ENCODE data around the gene COX8A. TPM values are rescaled to one million over a fixed set of nuclear protein-coding genes. Genes with fewer than 3 reads are reported as not detected.

The COX8A gene
- total RNA-seq, 4 donors from 2014 or later: 41.0 to 359 (median 139) TPM

DNA sequence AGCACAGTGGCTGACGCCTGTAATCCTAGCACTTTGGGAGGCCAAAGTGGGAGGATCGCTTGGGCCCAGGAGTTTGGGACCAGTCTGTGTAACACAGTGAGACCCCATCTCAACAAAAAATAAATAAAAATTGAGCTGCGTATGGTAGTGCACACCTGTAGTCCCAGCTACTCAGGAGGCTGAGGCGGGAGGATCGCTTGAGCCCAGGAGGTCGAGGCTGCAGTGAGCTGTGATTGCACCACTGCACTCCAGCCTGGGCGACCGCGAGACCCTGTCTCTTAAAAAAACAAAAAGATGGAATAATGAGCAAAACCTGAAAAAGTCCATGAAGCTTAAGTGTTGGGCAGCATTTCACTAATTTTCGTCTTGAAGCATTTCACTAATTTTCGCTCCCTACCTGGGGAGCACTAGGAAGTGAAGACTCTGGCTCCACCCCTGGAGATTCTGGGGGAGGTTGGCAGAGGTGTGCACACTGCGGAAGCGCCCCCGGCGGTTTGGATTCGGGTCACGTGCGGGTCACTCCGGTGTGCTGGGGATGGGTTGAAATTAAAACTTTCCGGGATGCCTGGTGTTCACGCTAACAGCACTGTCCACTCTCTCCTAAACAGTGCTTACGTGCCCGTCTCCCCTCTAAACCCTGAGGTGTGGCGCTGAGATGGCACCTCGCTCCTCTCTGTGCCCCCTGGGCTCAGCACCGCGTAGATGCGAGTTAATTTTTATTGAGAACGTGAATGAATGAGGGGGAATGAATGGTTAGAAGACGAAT, 36.5 kb upstream of the COX8A start:
- Histone ChIP-seq H3K4me3 (peak overlapping the region; percentile 62 to 64), H3K27ac (peak overlapping the region; percentile 60 to 70), H3K27me3 (no peaks in the 10 kb centered on the region), H3K4me1 (no peaks in the 10 kb centered on the region), H3K9me3 (no peaks in the 10 kb centered on the region), H3K36me3 (no peaks in the 10 kb centered on the region)
- TF ChIP-seq, protein P1, sequence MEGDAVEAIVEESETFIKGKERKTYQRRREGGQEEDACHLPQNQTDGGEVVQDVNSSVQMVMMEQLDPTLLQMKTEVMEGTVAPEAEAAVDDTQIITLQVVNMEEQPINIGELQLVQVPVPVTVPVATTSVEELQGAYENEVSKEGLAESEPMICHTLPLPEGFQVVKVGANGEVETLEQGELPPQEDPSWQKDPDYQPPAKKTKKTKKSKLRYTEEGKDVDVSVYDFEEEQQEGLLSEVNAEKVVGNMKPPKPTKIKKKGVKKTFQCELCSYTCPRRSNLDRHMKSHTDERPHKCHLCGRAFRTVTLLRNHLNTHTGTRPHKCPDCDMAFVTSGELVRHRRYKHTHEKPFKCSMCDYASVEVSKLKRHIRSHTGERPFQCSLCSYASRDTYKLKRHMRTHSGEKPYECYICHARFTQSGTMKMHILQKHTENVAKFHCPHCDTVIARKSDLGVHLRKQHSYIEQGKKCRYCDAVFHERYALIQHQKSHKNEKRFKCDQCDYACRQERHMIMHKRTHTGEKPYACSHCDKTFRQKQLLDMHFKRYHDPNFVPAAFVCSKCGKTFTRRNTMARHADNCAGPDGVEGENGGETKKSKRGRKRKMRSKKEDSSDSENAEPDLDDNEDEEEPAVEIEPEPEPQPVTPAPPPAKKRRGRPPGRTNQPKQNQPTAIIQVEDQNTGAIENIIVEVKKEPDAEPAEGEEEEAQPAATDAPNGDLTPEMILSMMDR (IDR thresholded peaks at IDR 0.05): no peak
- no peak for TF ChIP-seq POLR2A (IDR thresholded peaks at IDR 0.05)
- DNase-seq: no peak
- intact Hi-C loops (cut with DNase I; ENCODE audit: low total_unique reads): no loop called here

DNA sequence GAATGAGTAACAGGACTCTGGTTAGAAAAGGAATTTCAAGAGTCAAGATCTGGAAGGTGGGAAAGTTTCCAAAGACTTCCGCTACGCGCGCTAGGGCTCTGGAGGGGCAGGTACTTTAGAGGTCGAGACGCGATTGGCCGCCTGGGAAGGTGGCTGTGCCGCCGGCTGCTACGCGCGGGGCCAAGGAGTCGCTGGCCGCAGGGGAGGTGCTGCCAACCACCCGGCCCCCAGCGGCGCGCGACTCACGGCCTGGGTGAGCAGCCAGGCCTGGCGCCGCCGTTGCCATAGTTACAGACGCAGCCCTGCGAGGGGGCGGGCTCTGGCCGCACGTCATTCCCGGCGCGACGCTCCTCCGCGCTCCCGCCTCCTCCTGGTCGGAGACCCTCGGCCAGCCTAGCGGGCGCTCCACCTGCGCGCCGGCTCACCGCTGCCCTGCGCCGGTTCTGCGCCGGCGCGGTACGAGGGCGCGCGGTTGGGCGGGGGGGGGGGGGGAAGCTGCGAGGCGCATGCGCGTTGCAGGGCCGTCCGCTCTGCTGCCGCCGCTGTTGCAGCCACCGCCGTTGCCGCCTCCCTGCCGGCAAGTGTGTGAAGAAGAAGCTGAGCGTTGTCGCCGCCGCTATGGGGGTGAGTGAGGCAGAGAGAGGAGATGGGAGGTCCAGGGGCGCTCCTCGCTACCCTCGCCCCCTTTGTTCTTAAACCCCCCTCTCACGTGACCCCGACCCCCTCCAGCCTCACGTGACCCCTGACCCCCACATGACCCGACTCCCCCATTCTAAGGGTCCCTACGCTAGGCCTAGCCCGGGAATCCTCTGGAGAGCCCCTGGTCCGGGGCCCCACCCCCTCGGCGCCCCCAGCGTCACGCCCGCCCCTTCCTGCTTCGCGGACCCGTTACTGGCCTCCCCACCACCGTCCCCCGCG, 35.7 kb upstream of the COX8A start, which contains the start of gene NAA40:
TSS of gene NAA40 (plus strand) at position 524 of the 918 bp plus-strand sequence. CDS start at position 619, 95 bp downstream.
- intact Hi-C loops (cut with DNase I; ENCODE audit: low total_unique reads): no loop called here
- DNase-seq: peak; percentile 86
- H3K9me3 ChIP-seq: no peaks in the 10 kb centered on the region
- peak in 1 of 2 donors; percentile 22 for TF ChIP-seq POLR2A (IDR thresholded peaks at IDR 0.05)
- TF ChIP-seq, protein P1 (IDR thresholded peaks at IDR 0.05): peak in 2 of 4 experiments; percentile 6 to 18
- H3K36me3 ChIP-seq: no peaks in the 10 kb centered on the region
- H3K4me3 ChIP-seq: peak within 1 kb of the TSS; percentile 62 to 64
- no peaks in the 10 kb centered on the region for H3K27me3 ChIP-seq
- peak within 1 kb of the TSS; percentile 60 to 70 for H3K27ac ChIP-seq
- no peaks in the 10 kb centered on the region for H3K4me1 ChIP-seq

DNA sequence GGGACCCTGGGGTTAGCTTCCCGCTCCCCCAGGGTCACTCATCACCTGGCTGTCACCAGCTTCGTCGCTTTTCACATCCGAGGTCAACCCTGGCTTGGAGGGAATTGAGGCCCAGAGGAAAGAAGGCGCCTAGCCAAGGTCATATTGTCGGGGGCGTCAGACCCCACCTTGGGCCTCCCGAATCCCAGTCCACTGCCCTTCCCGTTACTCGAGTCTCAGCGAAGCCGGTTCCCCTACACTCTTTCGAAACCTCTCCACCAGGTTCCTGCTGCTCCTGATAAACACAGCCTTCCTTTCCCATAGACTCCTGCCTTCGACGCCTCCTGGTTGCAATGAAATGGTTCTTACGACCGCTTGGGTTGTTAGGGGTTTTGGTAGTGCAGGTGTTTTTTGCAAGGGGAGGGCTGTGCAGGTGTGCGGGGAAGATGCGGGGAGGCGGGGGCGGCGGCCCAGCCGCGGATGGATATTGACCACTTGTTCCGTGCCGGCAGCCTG, 35.0 kb upstream of the COX8A start:
- H3K27ac ChIP-seq: peak overlapping the region; percentile 60 to 70
- intact Hi-C loops (cut with DNase I; ENCODE audit: low total_unique reads): no loop called here

DNA sequence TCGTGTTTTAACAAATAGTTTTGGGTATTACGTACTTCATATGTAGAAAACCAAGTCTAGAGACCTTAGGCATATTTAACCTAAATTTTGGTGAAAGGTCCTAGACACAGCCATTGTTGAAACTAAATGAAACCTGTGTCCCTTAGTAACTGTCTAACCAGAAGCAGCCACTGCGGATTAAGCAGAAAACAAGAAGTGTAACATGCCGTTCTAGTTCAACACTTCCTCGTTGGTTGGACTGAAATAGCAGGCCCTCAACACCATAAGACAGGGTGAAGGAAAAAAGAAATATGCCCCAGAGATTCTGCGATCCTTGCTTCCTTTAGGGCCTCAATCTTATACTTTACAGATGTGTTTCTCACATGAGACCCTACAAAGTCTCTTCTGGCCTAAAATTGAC, 33.6 kb upstream of the COX8A start:
- intact Hi-C loops (cut with DNase I; ENCODE audit: low total_unique reads): loop anchor here (10.0 kb wide), 1 partner anchor 176 kb away; the partner anchor contains the start of gene ZFTA
- TF ChIP-seq POLR2A (IDR thresholded peaks at IDR 0.05): no peak
- TF ChIP-seq, protein P1 (IDR thresholded peaks at IDR 0.05): no peak
- no peak overlapping the region for H3K4me3 ChIP-seq
- no peaks in the 10 kb centered on the region for H3K27me3 ChIP-seq
- H3K36me3 ChIP-seq: no peaks in the 10 kb centered on the region
- H3K4me1 ChIP-seq: peaks cover 0 to 5% of the 10 kb centered on the region in 2 donors
- no peaks in the 10 kb centered on the region for H3K9me3 ChIP-seq
- no peak overlapping the region for H3K27ac ChIP-seq
- no peak for DNase-seq

More for the DNA sequence above, 35.0 kb upstream of the COX8A start:
- Histone ChIP-seq H3K4me1 (no peaks in the 10 kb centered on the region), H3K4me3 (peak overlapping the region; percentile 62 to 64), H3K9me3 (no peaks in the 10 kb centered on the region), H3K27me3 (no peaks in the 10 kb centered on the region), H3K36me3 (no peaks in the 10 kb centered on the region)
- TF ChIP-seq, protein P1 (IDR thresholded peaks at IDR 0.05): no peak
- TF ChIP-seq POLR2A (IDR thresholded peaks at IDR 0.05): no peak
- no peak for DNase-seq

All from uterus (tissue), 4 donors.